Diencephalon (tissue), 1 donor: ENCODE results near the gene MAML2. TPM values are rescaled to one million over a fixed set of nuclear protein-coding genes. Genes with fewer than 3 reads are reported as not detected.

Experiments used
- small RNA-seq: library from RNA; depleted of rRNA; stranded (forward); fragments of <200 nt; gene quantifications from one replicate; pipeline ENCODE3, GENCODE V24; 2014
- total RNA-seq: library from RNA; depleted of rRNA; stranded (reverse); fragments of >200 nt; gene quantifications from one replicate; pipeline ENCODE4 v1.2.3, GENCODE V29; 2014

MAML2 gene
- 14.1 TPM for total RNA-seq

GRCh38 chr11:96342961-96343711 lies at the start of gene MAML2:
Gene MAML2, minus strand, starts transcription at chr11:96343195. Its CDS starts 1,300 bp downstream, at chr11:96341895.

GRCh38 chr11:96389720-96390487 lies 46.9 kb upstream of the MAML2 start, which contains the start of the genes CCDC82 and JRKL:
Gene CCDC82, minus strand, starts transcription at chr11:96389912. Its CDS starts 5,165 bp downstream, at chr11:96384747.
Gene JRKL, plus strand, starts transcription at chr11:96390013. Its CDS starts 637 bp downstream, at chr11:96390650.

Small RNAs within 50 kb of the gene (small RNA-seq; reads per million reads assigned to genes)
- not detected for gene MIR1260B

Other genes with a start within 250 kb of the MAML2 start
- gene CCDC82, start 46.7 kb upstream of the MAML2 start, total RNA-seq, result 61.1 TPM
- 13.4 TPM for gene JRKL, start 46.8 kb upstream of the MAML2 start, total RNA-seq